GM19099 (cell line): ENCODE measurements around the gene KIFC1.

Experiments used
- POLR2A ChIP-seq: IDR thresholded peaks from 3 replicates; pipeline ENCODE4 v1.6.1; 2011; ENCODE audit warnings: low read depth; ENCODE audit not compliant: insufficient read length; ENCODE audit errors: extremely low read depth

KIFC1 gene

GRCh38 chr6:33380272-33380981, 11.2 kb upstream of the KIFC1 start:
- TF ChIP-seq POLR2A = no peak

GRCh38 chr6:33383427-33384185, 8.0 kb upstream of the KIFC1 start:
- TF ChIP-seq POLR2A = no peak

- no peak for TF ChIP-seq POLR2A
These were observed 7.0 kb upstream of the KIFC1 start for GRCh38 chr6:33384581-33385020.

GRCh38 chr6:33390173-33390572, 1.4 kb upstream of the KIFC1 start:
- no peak for TF ChIP-seq POLR2A

GRCh38 chr6:33390767-33391277, 801 bp upstream of the KIFC1 start:
- TF ChIP-seq POLR2A = no peak

- TF ChIP-seq POLR2A = no peak
These were observed 435 bp downstream of the KIFC1 start for GRCh38 chr6:33391922-33392594.

- TF ChIP-seq POLR2A = no peak
These were observed 949 bp downstream of the KIFC1 start for GRCh38 chr6:33392595-33392948.

GRCh38 chr6:33392979-33393378, 1.4 kb downstream of the KIFC1 start:
- no peak for TF ChIP-seq POLR2A

- no peak for TF ChIP-seq POLR2A
These were observed 5.9 kb downstream of the KIFC1 start for GRCh38 chr6:33397541-33397940.

- TF ChIP-seq POLR2A = no peak
These were observed 13.3 kb downstream of the KIFC1 start for GRCh38 chr6:33404884-33405283.

- no peak for TF ChIP-seq POLR2A
These were observed 13.8 kb downstream of the KIFC1 start for GRCh38 chr6:33405386-33405940.

GRCh38 chr6:33406126-33406525, 14.5 kb downstream of the KIFC1 start:
- no peak for TF ChIP-seq POLR2A

- TF ChIP-seq POLR2A = no peak
These were observed 15.6 kb downstream of the KIFC1 start for GRCh38 chr6:33407132-33407718.

- TF ChIP-seq POLR2A = peak; percentile 45
These were observed 18.6 kb downstream of the KIFC1 start for GRCh38 chr6:33410050-33410710.
